GM12801 (cell line): ENCODE data around the gene ST3GAL5.

Source experiments
- TF ChIP-seq, protein P1 (sequence below): IDR thresholded peaks from one replicate; pipeline ENCODE4 v1.5.1; 2011; ENCODE audit warnings: control low read depth; ENCODE audit not compliant: insufficient read length; ENCODE audit errors: extremely low read depth

The ST3GAL5 gene

DNA sequence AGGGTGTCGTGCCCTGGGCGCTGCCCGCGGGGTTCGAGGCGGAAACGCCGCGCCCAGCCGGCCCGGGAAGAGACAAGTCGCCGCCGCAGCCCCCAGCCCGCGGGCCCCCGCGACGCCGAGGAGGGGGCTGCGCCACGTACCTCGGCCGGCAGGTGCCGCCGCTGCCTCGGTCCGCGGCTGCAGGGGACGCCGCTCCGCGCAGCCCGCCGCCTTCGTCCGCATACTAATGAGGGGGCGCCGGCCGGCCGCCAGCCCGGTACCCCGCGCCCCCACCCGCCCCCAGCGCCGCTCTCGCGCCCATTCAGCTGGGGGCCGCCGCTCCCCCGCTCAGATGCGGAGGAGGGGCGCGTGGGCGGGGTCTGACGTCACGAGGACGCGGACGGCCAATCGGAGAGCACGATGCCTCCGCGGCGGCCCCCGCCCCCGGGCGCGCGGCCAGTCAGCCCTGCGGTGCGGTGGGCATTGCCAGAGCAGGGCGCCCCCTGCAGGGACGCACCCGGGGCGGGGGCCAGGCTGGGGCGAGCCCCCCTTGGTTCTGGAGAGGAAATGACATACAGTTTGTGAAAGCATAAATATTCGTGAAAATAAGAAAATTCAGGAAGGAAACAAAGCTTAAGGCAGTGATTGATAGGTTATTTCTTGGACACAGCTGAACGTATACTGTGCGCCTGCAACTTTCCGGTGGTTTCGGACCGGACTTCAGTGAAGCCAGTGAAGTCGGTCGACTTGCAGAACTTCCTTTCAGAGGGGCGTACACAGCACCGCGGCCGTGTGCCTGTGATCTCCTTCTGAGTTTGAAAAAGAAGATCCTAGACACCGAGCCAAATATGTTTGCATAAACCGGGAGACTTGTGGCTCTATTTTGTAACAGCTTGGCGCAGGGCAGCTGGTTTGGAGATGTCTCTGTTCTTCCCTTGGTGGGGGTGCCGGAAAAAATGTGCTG is at the start of gene ST3GAL5:
Gene ST3GAL5, minus strand, starts transcription at position 307 of the 943 bp plus-strand sequence. Its CDS starts 85 bp downstream, at position 222.
- TF ChIP-seq, protein P1, sequence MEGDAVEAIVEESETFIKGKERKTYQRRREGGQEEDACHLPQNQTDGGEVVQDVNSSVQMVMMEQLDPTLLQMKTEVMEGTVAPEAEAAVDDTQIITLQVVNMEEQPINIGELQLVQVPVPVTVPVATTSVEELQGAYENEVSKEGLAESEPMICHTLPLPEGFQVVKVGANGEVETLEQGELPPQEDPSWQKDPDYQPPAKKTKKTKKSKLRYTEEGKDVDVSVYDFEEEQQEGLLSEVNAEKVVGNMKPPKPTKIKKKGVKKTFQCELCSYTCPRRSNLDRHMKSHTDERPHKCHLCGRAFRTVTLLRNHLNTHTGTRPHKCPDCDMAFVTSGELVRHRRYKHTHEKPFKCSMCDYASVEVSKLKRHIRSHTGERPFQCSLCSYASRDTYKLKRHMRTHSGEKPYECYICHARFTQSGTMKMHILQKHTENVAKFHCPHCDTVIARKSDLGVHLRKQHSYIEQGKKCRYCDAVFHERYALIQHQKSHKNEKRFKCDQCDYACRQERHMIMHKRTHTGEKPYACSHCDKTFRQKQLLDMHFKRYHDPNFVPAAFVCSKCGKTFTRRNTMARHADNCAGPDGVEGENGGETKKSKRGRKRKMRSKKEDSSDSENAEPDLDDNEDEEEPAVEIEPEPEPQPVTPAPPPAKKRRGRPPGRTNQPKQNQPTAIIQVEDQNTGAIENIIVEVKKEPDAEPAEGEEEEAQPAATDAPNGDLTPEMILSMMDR, result no peak

DNA sequence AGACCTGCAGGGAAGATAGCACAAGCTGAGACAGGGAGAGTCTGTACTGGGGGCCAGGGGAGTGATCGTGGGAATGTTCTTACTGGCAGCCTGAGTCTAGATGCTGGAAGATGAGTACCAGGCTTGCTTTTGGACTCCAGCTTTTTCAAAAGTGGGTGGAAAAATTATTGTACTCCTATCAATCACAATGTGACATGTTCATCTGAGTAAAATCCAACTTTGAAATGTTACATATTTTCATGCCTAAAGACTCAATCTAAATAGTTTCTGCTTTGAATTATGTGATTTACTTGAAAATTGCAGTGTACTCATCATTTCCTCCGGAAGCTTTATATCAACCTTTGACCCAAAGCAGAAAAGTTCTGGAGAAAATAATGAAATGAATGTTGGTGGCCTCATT is 49.7 kb upstream of the ST3GAL5 start:
- TF ChIP-seq, protein P1, result no peak

DNA sequence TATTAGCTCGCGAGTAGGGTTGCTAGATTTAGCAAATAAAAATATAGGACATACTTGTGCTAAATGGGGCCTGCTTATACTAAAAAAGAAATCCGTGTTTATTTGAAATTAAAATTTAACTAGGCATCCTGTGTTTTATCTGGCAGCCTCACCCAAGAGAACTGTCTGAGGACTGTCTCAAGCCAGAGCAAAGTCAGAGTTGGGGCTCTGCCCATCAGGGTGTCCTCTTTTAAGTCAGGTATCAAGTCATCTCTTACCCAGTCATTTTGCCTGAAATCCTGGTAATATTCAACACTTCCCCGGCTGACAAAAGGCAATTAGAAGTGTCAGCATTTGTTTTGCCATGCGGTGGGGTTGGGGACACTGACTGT is 48.3 kb upstream of the ST3GAL5 start:
- TF ChIP-seq, protein P1, result no peak

DNA sequence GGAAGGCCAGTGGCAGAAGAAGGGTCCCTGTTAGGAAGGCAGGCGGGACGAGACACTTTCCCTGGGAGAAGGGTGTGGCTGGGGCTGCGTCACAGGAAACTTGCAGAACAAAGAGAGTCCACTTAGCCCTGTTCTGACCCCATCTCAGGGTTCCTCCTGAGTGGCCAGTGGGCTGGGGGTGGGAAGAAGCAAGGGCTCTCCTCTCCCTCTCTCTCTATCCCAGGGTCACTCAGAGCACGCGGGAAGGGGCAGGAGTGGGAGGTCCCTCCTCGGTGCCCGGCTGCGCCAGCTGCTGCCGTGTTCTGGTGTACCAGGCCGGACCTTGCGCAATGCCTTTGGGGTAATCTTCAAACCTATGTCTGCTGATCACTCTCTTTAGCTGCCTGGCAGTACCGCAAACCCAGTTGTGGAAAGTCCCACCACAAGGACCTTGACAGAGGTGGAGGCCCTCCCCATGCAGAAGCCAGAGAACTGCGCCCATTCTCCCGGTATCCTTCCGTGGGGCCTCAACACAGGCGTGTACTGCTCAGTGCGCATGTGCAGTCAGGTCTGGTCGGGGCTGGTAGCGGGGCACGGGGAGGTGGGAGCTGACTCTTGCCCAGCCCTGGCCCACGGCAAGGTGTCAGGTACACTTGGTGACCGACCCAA is 47.8 kb upstream of the ST3GAL5 start:
- TF ChIP-seq, protein P1, result no peak

DNA sequence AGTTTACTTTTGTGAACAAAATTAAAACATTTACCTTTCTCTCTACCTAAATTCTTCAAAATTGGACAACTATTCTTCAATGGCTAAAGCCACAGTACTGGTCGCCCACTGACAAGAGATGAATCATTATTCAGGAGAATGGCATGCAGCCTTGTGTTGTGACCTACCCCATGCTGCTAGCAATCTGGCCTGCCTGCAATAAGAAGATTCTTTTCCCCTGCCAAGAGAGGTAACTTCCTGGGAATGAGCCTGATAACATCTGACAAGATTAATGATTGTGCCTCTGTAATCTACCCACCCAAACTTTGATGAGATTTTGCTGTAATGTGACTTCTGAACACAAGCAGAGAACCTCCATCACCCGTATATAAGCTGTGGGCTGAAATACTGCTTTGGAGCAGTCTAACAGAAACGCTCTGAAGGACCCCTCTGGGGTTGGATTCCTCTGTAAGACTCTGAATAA is 47.0 kb upstream of the ST3GAL5 start:
- TF ChIP-seq, protein P1, result no peak

DNA sequence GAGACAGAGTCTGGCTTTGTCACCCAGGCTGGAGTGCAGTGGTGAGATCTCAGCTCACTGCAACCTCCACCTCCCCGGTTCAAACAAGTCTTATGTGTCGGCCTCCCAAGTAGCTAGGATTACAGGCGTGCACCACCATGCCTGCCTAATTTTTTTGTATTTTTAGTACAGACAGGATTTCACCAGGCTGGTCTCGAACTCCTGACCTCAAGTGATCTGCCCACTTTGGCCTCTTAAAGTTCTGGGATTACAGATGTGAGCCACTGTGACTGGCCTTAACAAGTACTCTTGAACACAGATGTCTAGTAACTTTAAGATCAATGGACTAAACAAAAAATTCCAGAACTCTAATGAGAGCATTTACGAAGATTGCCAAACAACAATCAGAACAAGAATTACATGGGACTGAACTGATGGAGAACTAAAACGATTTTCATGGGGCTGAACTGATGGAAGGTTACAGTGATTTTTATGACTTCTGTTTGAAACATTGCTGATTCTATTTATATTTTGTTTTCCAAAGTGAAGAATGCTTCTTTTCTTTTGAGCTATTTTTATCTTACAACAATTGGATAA is 46.5 kb upstream of the ST3GAL5 start:
- TF ChIP-seq, protein P1, result no peak

DNA sequence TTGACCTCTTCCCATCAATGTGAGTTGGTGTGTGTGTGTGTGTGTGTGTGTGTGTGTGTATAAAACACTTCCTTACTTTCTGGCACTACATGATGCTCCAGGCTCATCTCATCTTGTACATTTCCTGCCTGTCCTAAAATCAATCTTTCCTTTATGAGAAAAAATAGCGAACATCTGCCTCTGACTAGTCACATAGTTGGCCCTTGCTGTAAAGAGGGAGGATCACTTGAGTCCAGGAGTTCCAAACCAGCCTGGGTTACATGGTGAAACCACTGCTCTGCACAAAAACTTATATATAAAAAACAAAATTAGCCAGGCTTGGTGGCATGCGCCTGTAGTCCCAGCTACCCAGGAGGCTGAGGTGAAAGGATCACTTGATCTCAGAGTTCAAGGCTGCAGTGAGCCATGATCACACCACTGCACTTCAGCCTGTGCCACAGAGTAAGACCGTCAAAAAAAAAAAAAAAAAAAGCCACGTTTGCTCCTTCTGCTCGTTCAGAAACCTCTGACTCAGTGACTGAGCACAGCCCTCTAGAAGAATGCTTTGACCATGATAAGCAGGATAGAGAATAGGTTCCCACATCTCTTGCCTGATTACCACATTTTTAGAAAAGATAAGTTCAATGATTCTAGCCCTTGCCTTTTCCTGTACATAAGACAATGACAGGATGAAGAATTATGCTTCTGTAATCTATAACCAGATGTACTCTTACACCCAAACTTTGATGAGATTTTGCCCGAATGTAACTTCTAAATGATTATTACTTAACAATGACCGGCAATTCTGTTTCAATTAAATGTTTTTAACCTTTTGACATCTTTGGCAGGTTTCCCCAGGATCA is 45.2 kb upstream of the ST3GAL5 start:
- TF ChIP-seq, protein P1, result no peak
